Liver (tissue), 3 donors: ENCODE measurements around the gene SNX9.
"Not testable (repeated sequence)": the region's sequence is repeated elsewhere in the genome, so short reads cannot be mapped to it uniquely, and the experiment has no call there.

Experiments
- ATF3 ChIP-seq: IDR thresholded peaks from 2 replicates; pipeline ENCODE4 v1.6.1; 2016; ENCODE audit warnings: antibody characterized with exemption
- EGR1 ChIP-seq, 2 donors: IDR thresholded peaks; 2 replicates each; pipeline ENCODE4 v1.6.1; 2016 to 2018; ENCODE audit warnings: antibody characterized with exemption in 2 of 2, low read depth in 2 of 2
- FOXA1 ChIP-seq: IDR thresholded peaks from 2 replicates; pipeline ENCODE4 v1.6.1; 2016; ENCODE audit warnings: antibody characterized with exemption
- GABPA ChIP-seq, 2 donors: IDR thresholded peaks in 1 of 2; conservative IDR thresholded peaks in 1 of 2; 2 replicates each; pipeline ENCODE4 v1.6.1; 2016; ENCODE audit warnings: antibody characterized with exemption in 2 of 2, mild to moderate bottlenecking in 1 of 2, moderate library complexity in 1 of 2
- HNF4A ChIP-seq, 2 donors: conservative IDR thresholded peaks; 2 replicates each; pipeline ENCODE4 v1.6.1; 2016; ENCODE audit warnings: antibody characterized with exemption in 2 of 2, mild to moderate bottlenecking in 2 of 2
- RAD21 ChIP-seq, 2 donors: IDR thresholded peaks; 2 replicates each; pipeline ENCODE4 v1.6.1; 2016; ENCODE audit warnings: antibody characterized with exemption in 2 of 2, mild to moderate bottlenecking in 2 of 2
- REST ChIP-seq: IDR thresholded peaks from 2 replicates; pipeline ENCODE4 v1.6.1; 2016; ENCODE audit warnings: antibody characterized with exemption, mild to moderate bottlenecking
- SP1 ChIP-seq: IDR thresholded peaks from 2 replicates; pipeline ENCODE4 v1.6.1; 2018; ENCODE audit warnings: antibody characterized with exemption, mild to moderate bottlenecking
- TAF1 ChIP-seq: conservative IDR thresholded peaks from 2 replicates; pipeline ENCODE4 v1.6.1; 2016; ENCODE audit warnings: antibody characterized with exemption, mild to moderate bottlenecking
- TF ChIP-seq, protein P1 (sequence below): fragments of 150-350 bp; IDR thresholded peaks from 2 replicates; pipeline ENCODE4 v1.5.1; 2017; ENCODE audit warnings: improper control_type of control experiment, low read depth, low read length; ENCODE audit not compliant: missing input control
- TF ChIP-seq, protein P2 (sequence below): IDR thresholded peaks from 2 replicates; pipeline ENCODE4 v1.6.1; 2016; ENCODE audit warnings: antibody characterized with exemption
- donor health status: healthy.
- donor health status: healthy.

DNA sequence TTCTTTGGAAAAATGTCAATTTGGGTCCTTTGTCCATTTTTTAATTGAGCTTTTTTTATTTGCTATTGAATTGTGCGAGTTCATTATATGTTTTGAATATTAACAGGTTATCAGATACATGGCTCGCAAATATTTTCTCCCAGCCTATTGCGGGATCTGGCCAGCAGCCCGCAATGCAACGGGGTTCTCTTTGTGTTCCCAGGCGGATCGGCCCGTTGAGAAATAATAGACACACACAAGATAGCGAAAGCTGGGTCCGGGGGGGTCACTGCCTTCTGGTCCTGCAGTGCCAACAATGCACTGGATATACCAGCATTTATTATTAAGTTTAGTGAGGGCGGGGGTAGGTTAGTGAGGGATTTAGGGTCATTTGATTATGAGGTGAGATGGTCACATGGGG lies 77.2 kb downstream of the SNX9 start:
- TF ChIP-seq, protein P1, sequence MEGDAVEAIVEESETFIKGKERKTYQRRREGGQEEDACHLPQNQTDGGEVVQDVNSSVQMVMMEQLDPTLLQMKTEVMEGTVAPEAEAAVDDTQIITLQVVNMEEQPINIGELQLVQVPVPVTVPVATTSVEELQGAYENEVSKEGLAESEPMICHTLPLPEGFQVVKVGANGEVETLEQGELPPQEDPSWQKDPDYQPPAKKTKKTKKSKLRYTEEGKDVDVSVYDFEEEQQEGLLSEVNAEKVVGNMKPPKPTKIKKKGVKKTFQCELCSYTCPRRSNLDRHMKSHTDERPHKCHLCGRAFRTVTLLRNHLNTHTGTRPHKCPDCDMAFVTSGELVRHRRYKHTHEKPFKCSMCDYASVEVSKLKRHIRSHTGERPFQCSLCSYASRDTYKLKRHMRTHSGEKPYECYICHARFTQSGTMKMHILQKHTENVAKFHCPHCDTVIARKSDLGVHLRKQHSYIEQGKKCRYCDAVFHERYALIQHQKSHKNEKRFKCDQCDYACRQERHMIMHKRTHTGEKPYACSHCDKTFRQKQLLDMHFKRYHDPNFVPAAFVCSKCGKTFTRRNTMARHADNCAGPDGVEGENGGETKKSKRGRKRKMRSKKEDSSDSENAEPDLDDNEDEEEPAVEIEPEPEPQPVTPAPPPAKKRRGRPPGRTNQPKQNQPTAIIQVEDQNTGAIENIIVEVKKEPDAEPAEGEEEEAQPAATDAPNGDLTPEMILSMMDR: not testable (repeated sequence)
- not testable (repeated sequence) for TF ChIP-seq ATF3; RAD21 (IDR thresholded peaks at IDR 0.05); HNF4A (conservative IDR thresholded peaks at IDR 0.05); EGR1 (IDR thresholded peaks at IDR 0.05; ENCODE audit: low read depth in 2 of 2); TAF1; SP1; FOXA1; REST; GABPA (IDR thresholded peaks at IDR 0.05 in 1 of 2, conservative IDR thresholded peaks at IDR 0.05 in 1 of 2)
- TF ChIP-seq, protein P2, sequence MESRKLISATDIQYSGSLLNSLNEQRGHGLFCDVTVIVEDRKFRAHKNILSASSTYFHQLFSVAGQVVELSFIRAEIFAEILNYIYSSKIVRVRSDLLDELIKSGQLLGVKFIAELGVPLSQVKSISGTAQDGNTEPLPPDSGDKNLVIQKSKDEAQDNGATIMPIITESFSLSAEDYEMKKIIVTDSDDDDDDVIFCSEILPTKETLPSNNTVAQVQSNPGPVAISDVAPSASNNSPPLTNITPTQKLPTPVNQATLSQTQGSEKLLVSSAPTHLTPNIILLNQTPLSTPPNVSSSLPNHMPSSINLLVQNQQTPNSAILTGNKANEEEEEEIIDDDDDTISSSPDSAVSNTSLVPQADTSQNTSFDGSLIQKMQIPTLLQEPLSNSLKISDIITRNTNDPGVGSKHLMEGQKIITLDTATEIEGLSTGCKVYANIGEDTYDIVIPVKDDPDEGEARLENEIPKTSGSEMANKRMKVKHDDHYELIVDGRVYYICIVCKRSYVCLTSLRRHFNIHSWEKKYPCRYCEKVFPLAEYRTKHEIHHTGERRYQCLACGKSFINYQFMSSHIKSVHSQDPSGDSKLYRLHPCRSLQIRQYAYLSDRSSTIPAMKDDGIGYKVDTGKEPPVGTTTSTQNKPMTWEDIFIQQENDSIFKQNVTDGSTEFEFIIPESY: not testable (repeated sequence)
